HEK293T (cell line): ENCODE results near the gene ZBTB17.

Source experiments
- BHLHE40 ChIP-seq: fragments of 450-650 bp; IDR thresholded peaks from 2 replicates; pipeline ENCODE4 v1.6.1; 2016; ENCODE audit warnings: mild to moderate bottlenecking, moderate library complexity, borderline replicate concordance
- ELF4 ChIP-seq: fragments of 450-650 bp; IDR thresholded peaks from 2 replicates; pipeline ENCODE4 v1.6.1; 2017; ENCODE audit warnings: antibody characterized with exemption
- FOXK2 ChIP-seq: fragments of 450-650 bp; IDR thresholded peaks from 2 replicates; pipeline ENCODE4 v1.6.1; 2016; ENCODE audit warnings: mild to moderate bottlenecking
- FOXM1 ChIP-seq: fragments of 450-650 bp; IDR thresholded peaks from 2 replicates; pipeline ENCODE4 v1.6.1; 2017; ENCODE audit warnings: mild to moderate bottlenecking, borderline replicate concordance
- HDGF ChIP-seq: fragments of 450-650 bp; IDR thresholded peaks from 2 replicates; pipeline ENCODE4 v1.6.1; 2017; ENCODE audit warnings: antibody characterized with exemption, borderline replicate concordance
- SP1 ChIP-seq: fragments of 450-650 bp; IDR thresholded peaks from 2 replicates; pipeline ENCODE4 v1.6.1; 2017
- SUZ12 ChIP-seq: fragments of 450-650 bp; IDR thresholded peaks from 2 replicates; pipeline ENCODE4 v1.6.1; 2016; ENCODE audit warnings: mild to moderate bottlenecking
- ZNF384 ChIP-seq: fragments of 450-650 bp; IDR thresholded peaks from 2 replicates; pipeline ENCODE4 v1.6.1; 2016

GRCh38 chr1:16015960-16016901 is 40.3 kb upstream of the ZBTB17 start:
- TF ChIP-seq FOXK2 (no peak), ELF4 (no peak), ZNF384 (no peak), HDGF (no peak), SUZ12 (no peak), FOXM1 (no peak), SP1 (no peak), BHLHE40 (no peak)
